Mucosa of stomach (tissue), 1 donor: ENCODE data around the gene AIMP1.
"Not testable (repeated sequence)": the region's sequence is repeated elsewhere in the genome, so short reads cannot be mapped to it uniquely, and the experiment has no call there.

ENCODE experiments used
- H3K27me3 ChIP-seq: one replicate; pipeline ENCODE4 v1.7.0; 2013; ENCODE audit warnings: mild to moderate bottlenecking, low read length; ENCODE audit not compliant: control insufficient read depth, insufficient read depth
- H3K36me3 ChIP-seq: one replicate; pipeline ENCODE4 v1.7.0; 2013; ENCODE audit warnings: low read length; ENCODE audit not compliant: control insufficient read depth, insufficient read depth
- H3K4me1 ChIP-seq: one replicate; pipeline ENCODE4 v1.7.0; 2013; ENCODE audit warnings: mild to moderate bottlenecking, low read length; ENCODE audit not compliant: control insufficient read depth, insufficient read depth
- H3K4me3 ChIP-seq: one replicate; pipeline ENCODE4 v1.7.0; 2013; ENCODE audit warnings: low read length
- H3K9ac ChIP-seq: one replicate; pipeline ENCODE4 v1.7.0; 2013; ENCODE audit warnings: mild to moderate bottlenecking, low read length, moderate library complexity
- H3K9me3 ChIP-seq: one replicate; pipeline ENCODE4 v1.7.0; 2013; ENCODE audit warnings: mild to moderate bottlenecking, low read length, moderate library complexity; ENCODE audit not compliant: control insufficient read depth
- donor health status: Pancreatic carcinoma.

The AIMP1 gene

GRCh38 chr4:106315476-106315967 lies 828 bp upstream of the AIMP1 start:
- no peaks in the 10 kb centered on the region for H3K9me3 ChIP-seq
- H3K9ac ChIP-seq: peak overlapping the region; percentile 90
- no peaks in the 10 kb centered on the region for H3K36me3 ChIP-seq
- H3K4me1 ChIP-seq: peaks cover 10% of the 10 kb centered on the region
- no peaks in the 10 kb centered on the region for H3K27me3 ChIP-seq
- peak overlapping the region; percentile 95 for H3K4me3 ChIP-seq

- Histone ChIP-seq H3K27me3 (no peaks in the 10 kb centered on the region), H3K4me3 (peak overlapping the region; percentile 95), H3K36me3 (no peaks in the 10 kb centered on the region), H3K9me3 (no peaks in the 10 kb centered on the region), H3K9ac (peak overlapping the region; percentile 90), H3K4me1 (peaks cover 10% of the 10 kb centered on the region)
These were observed 541 bp downstream of the AIMP1 start for GRCh38 chr4:106316773-106317409.

- no peaks in the 10 kb centered on the region for H3K27me3 ChIP-seq
- no peak overlapping the region for H3K4me3 ChIP-seq
- H3K4me1 ChIP-seq: peaks cover 10% of the 10 kb centered on the region
- no peaks in the 10 kb centered on the region for H3K36me3 ChIP-seq
- H3K9me3 ChIP-seq: no peaks in the 10 kb centered on the region
- H3K9ac ChIP-seq: peak overlapping the region; percentile 90
These were observed 1.5 kb downstream of the AIMP1 start for GRCh38 chr4:106317815-106318214.

- H3K4me3 ChIP-seq: no peak overlapping the region
- no peaks in the 10 kb centered on the region for H3K9me3 ChIP-seq
- H3K36me3 ChIP-seq: no peaks in the 10 kb centered on the region
- H3K4me1 ChIP-seq: peaks cover 10% of the 10 kb centered on the region
- no peak overlapping the region for H3K9ac ChIP-seq
- no peaks in the 10 kb centered on the region for H3K27me3 ChIP-seq
These were observed 2.2 kb downstream of the AIMP1 start for GRCh38 chr4:106318511-106318910.

- H3K27me3 ChIP-seq: no peaks in the 10 kb centered on the region
- H3K4me1 ChIP-seq: peaks cover 10% of the 10 kb centered on the region
- no peak overlapping the region for H3K9ac ChIP-seq
These were observed 3.9 kb downstream of the AIMP1 start for GRCh38 chr4:106320235-106320634.

GRCh38 chr4:106321168-106321567 lies 4.8 kb downstream of the AIMP1 start:
- not testable (repeated sequence) for H3K9me3 ChIP-seq, H3K9ac ChIP-seq, H3K27me3 ChIP-seq, H3K36me3 ChIP-seq, H3K4me3 ChIP-seq, H3K4me1 ChIP-seq

More at GRCh38 chr4:106320235-106320634, 3.9 kb downstream of the AIMP1 start:
- Histone ChIP-seq H3K36me3 (no peaks in the 10 kb centered on the region), H3K4me3 (no peak overlapping the region), H3K9me3 (no peaks in the 10 kb centered on the region)

- H3K4me1 ChIP-seq, H3K9me3 ChIP-seq, H3K27me3 ChIP-seq, H3K4me3 ChIP-seq, H3K9ac ChIP-seq, H3K36me3 ChIP-seq: not testable (repeated sequence)
These were observed 5.5 kb downstream of the AIMP1 start for GRCh38 chr4:106321814-106322213.

GRCh38 chr4:106323119-106323518 lies 6.8 kb downstream of the AIMP1 start:
- Histone ChIP-seq H3K4me1 (no peaks in the 10 kb centered on the region), H3K36me3 (no peaks in the 10 kb centered on the region), H3K9ac (no peak overlapping the region), H3K9me3 (no peaks in the 10 kb centered on the region), H3K27me3 (no peaks in the 10 kb centered on the region), H3K4me3 (no peak overlapping the region)

GRCh38 chr4:106325800-106326199 lies 9.4 kb downstream of the AIMP1 start:
- H3K27me3 ChIP-seq: no peaks in the 10 kb centered on the region
- H3K4me3 ChIP-seq: no peak overlapping the region
- H3K9ac ChIP-seq: no peak overlapping the region
- no peaks in the 10 kb centered on the region for H3K9me3 ChIP-seq
- H3K36me3 ChIP-seq: no peaks in the 10 kb centered on the region
- no peaks in the 10 kb centered on the region for H3K4me1 ChIP-seq

- no peaks in the 10 kb centered on the region for H3K36me3 ChIP-seq
These were observed 12.8 kb downstream of the AIMP1 start for GRCh38 chr4:106329041-106329618.

GRCh38 chr4:106333186-106333585 lies 16.8 kb downstream of the AIMP1 start:
- Histone ChIP-seq H3K27me3 (no peaks in the 10 kb centered on the region), H3K4me1 (peaks cover 6% of the 10 kb centered on the region), H3K4me3 (no peak overlapping the region), H3K9ac (no peak overlapping the region), H3K9me3 (no peaks in the 10 kb centered on the region), H3K36me3 (no peaks in the 10 kb centered on the region)

More at GRCh38 chr4:106329041-106329618, 12.8 kb downstream of the AIMP1 start:
- H3K4me3 ChIP-seq: no peak overlapping the region
- H3K27me3 ChIP-seq: no peaks in the 10 kb centered on the region
- peaks cover 3% of the 10 kb centered on the region for H3K4me1 ChIP-seq
- H3K9me3 ChIP-seq: no peaks in the 10 kb centered on the region
- H3K9ac ChIP-seq: no peak overlapping the region

GRCh38 chr4:106334741-106335470 lies 18.6 kb downstream of the AIMP1 start:
- no peaks in the 10 kb centered on the region for H3K27me3 ChIP-seq
- no peaks in the 10 kb centered on the region for H3K36me3 ChIP-seq
- no peak overlapping the region for H3K4me3 ChIP-seq
- H3K4me1 ChIP-seq: peaks cover 6% of the 10 kb centered on the region
- no peak overlapping the region for H3K9ac ChIP-seq
- no peaks in the 10 kb centered on the region for H3K9me3 ChIP-seq
